ENCODE measurements around the gene LIFR. TPM values are rescaled to one million over a fixed set of nuclear protein-coding genes. Genes with fewer than 3 reads are reported as not detected.

LIFR gene
- total and polyA plus RNA-seq, 2 donors (not counting 1 experiment from before 2014, with no cell fraction given), result 43.6 to 65.1 TPM

GRCh38 chr5:38515646-38516045, 40.8 kb downstream of the LIFR start:
- no peak overlapping the region for H3K4me3 ChIP-seq (replicated peaks in 1 of 4; ENCODE audit: control extremely low read depth in 1 of 4, insufficient read depth in 1 of 4, low read depth in 3 of 4, low read length in 4 of 4)
- H3K27me3 ChIP-seq (ENCODE audit: control insufficient read depth, insufficient read depth, low read length), result no peaks in the 10 kb centered on the region
- peaks cover 3% of the 10 kb centered on the region for H3K36me3 ChIP-seq (ENCODE audit: control insufficient read depth, insufficient read depth, low read length)
- TF ChIP-seq EZH2 (IDR thresholded peaks at IDR 0.05; ENCODE audit: low read length, missing control alignments), result no peak
- TF ChIP-seq, protein P1, sequence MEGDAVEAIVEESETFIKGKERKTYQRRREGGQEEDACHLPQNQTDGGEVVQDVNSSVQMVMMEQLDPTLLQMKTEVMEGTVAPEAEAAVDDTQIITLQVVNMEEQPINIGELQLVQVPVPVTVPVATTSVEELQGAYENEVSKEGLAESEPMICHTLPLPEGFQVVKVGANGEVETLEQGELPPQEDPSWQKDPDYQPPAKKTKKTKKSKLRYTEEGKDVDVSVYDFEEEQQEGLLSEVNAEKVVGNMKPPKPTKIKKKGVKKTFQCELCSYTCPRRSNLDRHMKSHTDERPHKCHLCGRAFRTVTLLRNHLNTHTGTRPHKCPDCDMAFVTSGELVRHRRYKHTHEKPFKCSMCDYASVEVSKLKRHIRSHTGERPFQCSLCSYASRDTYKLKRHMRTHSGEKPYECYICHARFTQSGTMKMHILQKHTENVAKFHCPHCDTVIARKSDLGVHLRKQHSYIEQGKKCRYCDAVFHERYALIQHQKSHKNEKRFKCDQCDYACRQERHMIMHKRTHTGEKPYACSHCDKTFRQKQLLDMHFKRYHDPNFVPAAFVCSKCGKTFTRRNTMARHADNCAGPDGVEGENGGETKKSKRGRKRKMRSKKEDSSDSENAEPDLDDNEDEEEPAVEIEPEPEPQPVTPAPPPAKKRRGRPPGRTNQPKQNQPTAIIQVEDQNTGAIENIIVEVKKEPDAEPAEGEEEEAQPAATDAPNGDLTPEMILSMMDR (conservative IDR thresholded peaks at IDR 0.05 in 1 of 2, IDR thresholded peaks at IDR 0.05 in 1 of 2; ENCODE audit: low read depth in 1 of 2, low read length in 2 of 2), result peak; percentile 43 to 47
- H3K4me2 ChIP-seq (ENCODE audit: extremely low read depth, insufficient read depth, low read length), result no peak overlapping the region
- H3K27ac ChIP-seq (ENCODE audit: insufficient read depth, low read length), result no peak overlapping the region
- H4K20me1 ChIP-seq (ENCODE audit: control insufficient read depth, extremely low read depth, insufficient read depth, low read length), result no peaks in the 10 kb centered on the region
- H2AFZ ChIP-seq (ENCODE audit: low read length), result no peak overlapping the region
- no peak overlapping the region for H3K9ac ChIP-seq (ENCODE audit: insufficient read depth, low read length)
- H3K9me3 ChIP-seq (ENCODE audit: control insufficient read depth, insufficient read depth, low read depth, low read length), result no peaks in the 10 kb centered on the region
- peak; percentile 29 to 39 for DNase-seq (ENCODE audit: low read depth in 2 of 2)
- H3K4me1 ChIP-seq (ENCODE audit: control insufficient read depth, extremely low read depth, insufficient read depth, low read length), result no peaks in the 10 kb centered on the region
- H3K79me2 ChIP-seq (ENCODE audit: control insufficient read depth, insufficient read depth, low read length), result no peaks in the 10 kb centered on the region

- Histone ChIP-seq H3K27me3 (ENCODE audit: control insufficient read depth, insufficient read depth, low read length) (no peaks in the 10 kb centered on the region), H3K4me3 (replicated peaks in 1 of 4; ENCODE audit: control extremely low read depth in 1 of 4, insufficient read depth in 1 of 4, low read depth in 3 of 4, low read length in 4 of 4) (no peak overlapping the region), H3K9ac (ENCODE audit: insufficient read depth, low read length) (no peak overlapping the region), H4K20me1 (ENCODE audit: control insufficient read depth, extremely low read depth, insufficient read depth, low read length) (no peaks in the 10 kb centered on the region), H2AFZ (ENCODE audit: low read length) (no peak overlapping the region), H3K9me3 (ENCODE audit: control insufficient read depth, insufficient read depth, low read depth, low read length) (no peaks in the 10 kb centered on the region), H3K4me2 (ENCODE audit: extremely low read depth, insufficient read depth, low read length) (no peak overlapping the region), H3K79me2 (ENCODE audit: control insufficient read depth, insufficient read depth, low read length) (no peaks in the 10 kb centered on the region), H3K36me3 (ENCODE audit: control insufficient read depth, insufficient read depth, low read length) (peaks cover 3% of the 10 kb centered on the region), H3K27ac (ENCODE audit: insufficient read depth, low read length) (no peak overlapping the region), H3K4me1 (ENCODE audit: control insufficient read depth, extremely low read depth, insufficient read depth, low read length) (no peaks in the 10 kb centered on the region)
- peak in 1 of 2 donors; percentile 17 for DNase-seq (ENCODE audit: low read depth in 2 of 2)
- TF ChIP-seq, protein P1 (conservative IDR thresholded peaks at IDR 0.05 in 1 of 2, IDR thresholded peaks at IDR 0.05 in 1 of 2; ENCODE audit: low read depth in 1 of 2, low read length in 2 of 2), result no peak
- TF ChIP-seq EZH2 (IDR thresholded peaks at IDR 0.05; ENCODE audit: low read length, missing control alignments), result no peak
These were observed 41.4 kb downstream of the LIFR start for GRCh38 chr5:38515092-38515491.

DNA sequence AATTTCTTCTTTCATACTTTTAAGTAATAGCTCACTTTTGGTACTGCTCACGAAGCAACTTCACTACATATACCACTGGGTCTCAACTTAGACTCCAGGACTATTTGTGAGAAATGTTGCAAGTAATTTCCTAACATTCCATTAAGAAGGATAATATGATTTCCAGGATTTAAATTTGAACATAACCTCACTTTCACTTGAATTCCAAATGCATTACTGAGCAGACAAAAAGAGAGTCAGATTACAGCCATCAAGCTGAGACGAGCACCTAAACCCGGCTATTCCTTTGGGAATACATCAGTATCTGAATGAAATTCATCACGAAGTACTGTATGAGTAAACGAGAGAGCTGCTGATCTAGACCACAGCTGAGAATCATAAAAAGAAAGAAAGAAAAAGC, 47.3 kb downstream of the LIFR start:
- H3K9ac ChIP-seq (ENCODE audit: insufficient read depth, low read length), result no peak overlapping the region
- H3K27ac ChIP-seq (ENCODE audit: insufficient read depth, low read length), result no peak overlapping the region
- DNase-seq (ENCODE audit: low read depth in 2 of 2), result peak; percentile 76 to 92
- H2AFZ ChIP-seq (ENCODE audit: low read length), result no peak overlapping the region
- H3K4me3 ChIP-seq (replicated peaks in 1 of 4; ENCODE audit: control extremely low read depth in 1 of 4, insufficient read depth in 1 of 4, low read depth in 3 of 4, low read length in 4 of 4), result no peak overlapping the region
- TF ChIP-seq, protein P1 (conservative IDR thresholded peaks at IDR 0.05 in 1 of 2, IDR thresholded peaks at IDR 0.05 in 1 of 2; ENCODE audit: low read depth in 1 of 2, low read length in 2 of 2), result no peak
- no peak for TF ChIP-seq EZH2 (IDR thresholded peaks at IDR 0.05; ENCODE audit: low read length, missing control alignments)
- H3K4me1 ChIP-seq (ENCODE audit: control insufficient read depth, extremely low read depth, insufficient read depth, low read length), result peaks cover 4% of the 10 kb centered on the region
- no peaks in the 10 kb centered on the region for H3K27me3 ChIP-seq (ENCODE audit: control insufficient read depth, insufficient read depth, low read length)
- H3K36me3 ChIP-seq (ENCODE audit: control insufficient read depth, insufficient read depth, low read length), result peaks cover 3% of the 10 kb centered on the region
- H3K9me3 ChIP-seq (ENCODE audit: control insufficient read depth, insufficient read depth, low read depth, low read length), result no peaks in the 10 kb centered on the region
- H4K20me1 ChIP-seq (ENCODE audit: control insufficient read depth, extremely low read depth, insufficient read depth, low read length), result no peaks in the 10 kb centered on the region
- no peaks in the 10 kb centered on the region for H3K79me2 ChIP-seq (ENCODE audit: control insufficient read depth, insufficient read depth, low read length)
- peak overlapping the region; percentile 6 for H3K4me2 ChIP-seq (ENCODE audit: extremely low read depth, insufficient read depth, low read length)
